ENCODE measurements around the gene TENT5C. TPM values are rescaled to one million over a fixed set of nuclear protein-coding genes. Genes with fewer than 3 reads are reported as not detected.

Gene TENT5C
- polyA plus RNA-seq, 1 donor (not counting 4 experiments of a cell fraction or from before 2014, with no cell fraction given): 0.13 TPM

GRCh38 chr1:117586747-117587498 lies 18.9 kb upstream of the TENT5C start:
- Histone ChIP-seq H3K27ac (ENCODE audit: control insufficient read depth, insufficient read depth, low read length) (no peak overlapping the region), H3K27me3 (ENCODE audit: control insufficient read depth, extremely low read depth, insufficient read depth, low read length) (no peaks in the 10 kb centered on the region), H2AFZ (ENCODE audit: control insufficient read depth, low read length) (no peak overlapping the region), H3K4me1 (ENCODE audit: control insufficient read depth, extremely low read depth, insufficient read depth, low read length) (no peaks in the 10 kb centered on the region), H3K79me2 (ENCODE audit: control insufficient read depth, insufficient read depth, low read length) (no peaks in the 10 kb centered on the region), H3K9ac (ENCODE audit: control insufficient read depth, extremely low read depth, insufficient read depth, low read length) (no peak overlapping the region), H3K4me3 (ENCODE audit: control insufficient read depth in 2 of 3, extremely low read depth in 1 of 3, insufficient read depth in 2 of 3, low read depth in 1 of 3, low read length in 3 of 3) (no peak overlapping the region), H3K36me3 (ENCODE audit: control insufficient read depth in 2 of 2, extremely low read depth in 1 of 2, insufficient read depth in 2 of 2, low read length in 2 of 2) (no peaks in the 10 kb centered on the region), H4K20me1 (ENCODE audit: control insufficient read depth, extremely low read depth, insufficient read depth, low read length) (no peaks in the 10 kb centered on the region), H3K4me2 (ENCODE audit: control insufficient read depth, extremely low read depth, insufficient read depth, low read depth, low read length) (no peak overlapping the region), H3K9me3 (ENCODE audit: control insufficient read depth, low read depth, low read length) (no peaks in the 10 kb centered on the region), H3K9me1 (ENCODE audit: control insufficient read depth, extremely low read depth, insufficient read depth, low read length) (no peaks in the 10 kb centered on the region)
- DNase-seq (ENCODE audit: low read depth, low spot score) (no peak), FAIRE-seq (no peak)
- dilution Hi-C loops (cut with MboI; ENCODE audit: extremely low pct_ligation_motif_present, low sequenced_read_pairs): no loop called here
- TF ChIP-seq EZH2 (IDR thresholded peaks at IDR 0.05; ENCODE audit: low read length): no peak
- TF ChIP-seq, protein P1, sequence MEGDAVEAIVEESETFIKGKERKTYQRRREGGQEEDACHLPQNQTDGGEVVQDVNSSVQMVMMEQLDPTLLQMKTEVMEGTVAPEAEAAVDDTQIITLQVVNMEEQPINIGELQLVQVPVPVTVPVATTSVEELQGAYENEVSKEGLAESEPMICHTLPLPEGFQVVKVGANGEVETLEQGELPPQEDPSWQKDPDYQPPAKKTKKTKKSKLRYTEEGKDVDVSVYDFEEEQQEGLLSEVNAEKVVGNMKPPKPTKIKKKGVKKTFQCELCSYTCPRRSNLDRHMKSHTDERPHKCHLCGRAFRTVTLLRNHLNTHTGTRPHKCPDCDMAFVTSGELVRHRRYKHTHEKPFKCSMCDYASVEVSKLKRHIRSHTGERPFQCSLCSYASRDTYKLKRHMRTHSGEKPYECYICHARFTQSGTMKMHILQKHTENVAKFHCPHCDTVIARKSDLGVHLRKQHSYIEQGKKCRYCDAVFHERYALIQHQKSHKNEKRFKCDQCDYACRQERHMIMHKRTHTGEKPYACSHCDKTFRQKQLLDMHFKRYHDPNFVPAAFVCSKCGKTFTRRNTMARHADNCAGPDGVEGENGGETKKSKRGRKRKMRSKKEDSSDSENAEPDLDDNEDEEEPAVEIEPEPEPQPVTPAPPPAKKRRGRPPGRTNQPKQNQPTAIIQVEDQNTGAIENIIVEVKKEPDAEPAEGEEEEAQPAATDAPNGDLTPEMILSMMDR (optimal IDR thresholded peaks at IDR 0.05 in 1 of 3, IDR thresholded peaks at IDR 0.05 in 1 of 3, conservative IDR thresholded peaks at IDR 0.05 in 1 of 3; ENCODE audit: extremely low read depth in 1 of 3, insufficient read depth in 2 of 3, low read length in 3 of 3): no peak

- no peaks in the 10 kb centered on the region for H3K36me3 ChIP-seq (ENCODE audit: control insufficient read depth in 2 of 2, extremely low read depth in 1 of 2, insufficient read depth in 2 of 2, low read length in 2 of 2)
- no peak overlapping the region for H3K27ac ChIP-seq (ENCODE audit: control insufficient read depth, insufficient read depth, low read length)
- no peaks in the 10 kb centered on the region for H3K79me2 ChIP-seq (ENCODE audit: control insufficient read depth, insufficient read depth, low read length)
- no peak overlapping the region for H3K9ac ChIP-seq (ENCODE audit: control insufficient read depth, extremely low read depth, insufficient read depth, low read length)
- H4K20me1 ChIP-seq (ENCODE audit: control insufficient read depth, extremely low read depth, insufficient read depth, low read length): no peaks in the 10 kb centered on the region
- TF ChIP-seq EZH2 (IDR thresholded peaks at IDR 0.05; ENCODE audit: low read length): no peak
- TF ChIP-seq, protein P1 (optimal IDR thresholded peaks at IDR 0.05 in 1 of 3, IDR thresholded peaks at IDR 0.05 in 1 of 3, conservative IDR thresholded peaks at IDR 0.05 in 1 of 3; ENCODE audit: extremely low read depth in 1 of 3, insufficient read depth in 2 of 3, low read length in 3 of 3): no peak
- dilution Hi-C loops (cut with MboI; ENCODE audit: extremely low pct_ligation_motif_present, low sequenced_read_pairs): no loop called here
- H3K4me1 ChIP-seq (ENCODE audit: control insufficient read depth, extremely low read depth, insufficient read depth, low read length): no peaks in the 10 kb centered on the region
- no peaks in the 10 kb centered on the region for H3K9me3 ChIP-seq (ENCODE audit: control insufficient read depth, low read depth, low read length)
- no peaks in the 10 kb centered on the region for H3K9me1 ChIP-seq (ENCODE audit: control insufficient read depth, extremely low read depth, insufficient read depth, low read length)
- H2AFZ ChIP-seq (ENCODE audit: control insufficient read depth, low read length): no peak overlapping the region
- H3K27me3 ChIP-seq (ENCODE audit: control insufficient read depth, extremely low read depth, insufficient read depth, low read length): no peaks in the 10 kb centered on the region
- no peak for DNase-seq (ENCODE audit: low read depth, low spot score)
- no peak overlapping the region for H3K4me2 ChIP-seq (ENCODE audit: control insufficient read depth, extremely low read depth, insufficient read depth, low read depth, low read length)
- no peak for FAIRE-seq
- no peak overlapping the region for H3K4me3 ChIP-seq (ENCODE audit: control insufficient read depth in 2 of 3, extremely low read depth in 1 of 3, insufficient read depth in 2 of 3, low read depth in 1 of 3, low read length in 3 of 3)
Measured at GRCh38 chr1:117587499-117588356, 18.1 kb upstream of the TENT5C start.
